ENCODE data around the gene GRIN2D. TPM values are rescaled to one million over a fixed set of nuclear protein-coding genes. Genes with fewer than 3 reads are reported as not detected.
A peak's percentile ranks its signal among the peaks of the same experiment; 100 is the strongest.

The GRIN2D gene
- total RNA-seq, 1 donor from 2014 or later = 1.2 TPM

GRCh38 chr19:48392860-48393558 lies 459 bp upstream of the GRIN2D start:
- peak overlapping the region; percentile 70 for H3K4me3 Mint-ChIP-seq
- H3K4me1 Mint-ChIP-seq = peaks cover 44% of the 10 kb centered on the region
- peaks cover 26% of the 10 kb centered on the region for H3K27me3 Mint-ChIP-seq
- DNase-seq (no peak), ATAC-seq (ENCODE audit: low read depth) (no peak)
- TF ChIP-seq CTCF (IDR thresholded peaks at IDR 0.05) = no peak
- H3K36me3 Mint-ChIP-seq (ENCODE audit: low read depth) = peaks cover 18% of the 10 kb centered on the region
- ChIA-PET CTCF (no interaction called here), POLR2A (interaction anchor here (0.6 to 1.0 kb wide), 5 partner anchors 9 to 734 kb away, joined by 3 to 6 read pairs (median 3); partner anchors contain the start of gene GRWD1)
- no peak overlapping the region for H3K27ac Mint-ChIP-seq
- H3K9me3 Mint-ChIP-seq = no peaks in the 10 kb centered on the region
- intact Hi-C loops (cut with micrococcal nuclease) = loop anchor here (5.0 kb wide), 2 partner anchors 61 to 119 kb away; partner anchors contain the start of gene LMTK3

DNA sequence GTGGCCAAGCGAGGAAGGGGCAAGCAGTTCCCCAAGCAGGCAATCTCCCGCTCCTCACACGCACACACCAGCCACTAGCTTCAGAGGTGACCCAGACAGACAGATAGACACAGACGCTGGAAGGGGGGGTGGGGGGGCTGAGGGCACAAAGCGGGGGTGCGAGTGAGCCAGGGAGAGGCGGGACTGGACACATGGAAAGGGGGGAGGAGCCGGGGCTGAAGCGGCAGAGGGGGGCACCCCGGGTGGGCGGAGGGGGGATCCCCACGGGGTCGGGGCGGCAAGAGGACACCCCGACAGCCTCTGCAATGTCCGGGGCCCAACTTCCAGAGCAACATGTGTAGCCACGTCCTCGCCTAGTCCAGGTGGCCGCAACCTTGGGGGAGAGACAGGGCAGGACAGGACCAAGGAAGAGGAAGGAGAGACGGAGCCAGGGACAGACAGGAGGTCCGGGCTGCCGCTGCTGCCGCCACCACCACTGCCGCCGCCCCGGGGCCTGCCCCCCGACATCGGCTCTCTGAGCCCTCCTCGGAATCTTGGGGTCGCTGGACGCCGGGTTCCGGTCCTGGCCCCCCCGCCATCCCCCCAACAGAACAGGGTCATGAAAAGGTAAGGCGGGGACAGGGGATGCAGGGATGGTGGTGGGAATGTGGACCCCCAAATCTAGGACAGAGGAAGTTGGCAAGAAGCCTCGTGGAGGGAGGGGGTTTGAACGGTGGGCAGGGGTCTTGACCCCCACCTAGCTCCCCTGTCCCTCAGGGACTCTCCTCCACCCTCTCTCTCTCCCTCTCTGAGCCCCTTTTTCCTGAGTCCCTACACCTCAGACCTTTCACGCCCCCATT lies 1.1 kb downstream of the GRIN2D start:
- POLR2A ChIA-PET = interaction anchor here (0.5 to 1.4 kb wide), 6 partner anchors 19 to 1503 kb away, joined by 3 to 4 read pairs (median 4); partner anchors contain the start of genes SYNGR4 and TMEM143
- Mint-ChIP-seq H3K27ac (no peak overlapping the region), H3K36me3 (ENCODE audit: low read depth) (peaks cover 5% of the 10 kb centered on the region), H3K4me3 (peak overlapping the region; percentile 83), H3K4me1 (peaks cover 48% of the 10 kb centered on the region), H3K9me3 (peaks cover 2% of the 10 kb centered on the region), H3K27me3 (peaks cover 26% of the 10 kb centered on the region)
- ATAC-seq (ENCODE audit: low read depth) = no peak
- no peak for DNase-seq
- intact Hi-C loops (cut with micrococcal nuclease) = loop anchor here (5.0 kb wide), 2 partner anchors 62 to 118 kb away; partner anchors contain the start of gene LMTK3
- TF ChIP-seq CTCF (IDR thresholded peaks at IDR 0.05) = no peak
- CTCF ChIA-PET = interaction anchor here (1.3 kb wide), 1 partner anchor 54 kb away, joined by 3 read pairs; no protein-coding TSS in a partner anchor

GRCh38 chr19:48395170-48395455 lies 1.6 kb downstream of the GRIN2D start:
- DNase-seq = no peak
- intact Hi-C loops (cut with micrococcal nuclease) = no loop called here
- ATAC-seq (ENCODE audit: low read depth) = no peak
- Mint-ChIP-seq H3K4me1 (peaks cover 52% of the 10 kb centered on the region), H3K9me3 (peaks cover 3% of the 10 kb centered on the region), H3K27me3 (peaks cover 26% of the 10 kb centered on the region), H3K27ac (no peak overlapping the region), H3K36me3 (ENCODE audit: low read depth) (peaks cover 5% of the 10 kb centered on the region), H3K4me3 (peak overlapping the region; percentile 51)
- TF ChIP-seq CTCF (IDR thresholded peaks at IDR 0.05) = no peak
- POLR2A ChIA-PET = interaction anchor here (0.6 to 1.4 kb wide), 5 partner anchors 20 to 1656 kb away, joined by 3 to 6 read pairs (median 4); partner anchors contain the start of genes SYNGR4 and TMEM143
- CTCF ChIA-PET = interaction anchor here (1.3 kb wide), 1 partner anchor 53 kb away, joined by 3 read pairs; no protein-coding TSS in a partner anchor

DNA sequence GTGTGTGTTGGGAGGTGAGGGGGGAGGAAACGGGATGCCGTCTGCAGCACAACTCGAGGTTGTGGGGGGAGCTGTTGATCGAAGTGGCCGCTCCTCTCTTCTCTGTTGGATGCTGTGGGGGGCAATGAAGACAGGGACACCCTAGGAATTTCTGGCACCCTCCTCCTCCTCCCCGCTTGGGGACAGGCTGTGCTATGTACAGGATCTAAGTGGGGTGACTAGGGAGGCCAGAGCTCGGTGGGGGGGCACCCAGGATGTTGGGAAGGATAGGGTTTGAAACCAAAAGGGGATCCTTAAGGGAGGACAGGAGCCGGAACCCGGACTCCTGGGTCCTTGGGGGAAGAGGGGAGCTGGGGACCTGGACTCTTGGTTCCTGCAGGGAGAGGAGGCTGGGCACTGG lies 2.0 kb downstream of the GRIN2D start:
- Mint-ChIP-seq H3K36me3 (ENCODE audit: low read depth) (peaks cover 5% of the 10 kb centered on the region), H3K27ac (no peak overlapping the region), H3K4me1 (peaks cover 51% of the 10 kb centered on the region), H3K9me3 (peaks cover 3% of the 10 kb centered on the region), H3K4me3 (peak overlapping the region; percentile 7), H3K27me3 (peaks cover 26% of the 10 kb centered on the region)
- DNase-seq (no peak), ATAC-seq (ENCODE audit: low read depth) (no peak)
- ChIA-PET POLR2A (interaction anchor here (0.6 to 1.4 kb wide), 6 partner anchors 20 to 1656 kb away, joined by 3 to 6 read pairs (median 4); partner anchors contain the start of genes SYNGR4 and TMEM143), CTCF (no interaction called here)
- intact Hi-C loops (cut with micrococcal nuclease) = no loop called here
- no peak for TF ChIP-seq CTCF (IDR thresholded peaks at IDR 0.05)

Data from activated B cell treated with CpG ODN at 0.5 μM for 24 hours (primary cell).